Loucy (cell line): ENCODE results near the gene LKAAEAR1.

Experiments used
- EZH2phosphoT487 ChIP-seq: fragments of 200-600 bp; IDR thresholded peaks from 2 replicates; pipeline ENCODE4 v1.6.1; 2018; ENCODE audit warnings: antibody characterized with exemption, mild to moderate bottlenecking, moderate library complexity, borderline replicate concordance
- TF ChIP-seq, protein P1 (sequence below): fragments of 200-600 bp; sonication (generic); conservative IDR thresholded peaks from 2 replicates; pipeline ENCODE4 v1.5.1; 2014; ENCODE audit warnings: mild to moderate bottlenecking, antibody characterized with exemption, low read length

DNA sequence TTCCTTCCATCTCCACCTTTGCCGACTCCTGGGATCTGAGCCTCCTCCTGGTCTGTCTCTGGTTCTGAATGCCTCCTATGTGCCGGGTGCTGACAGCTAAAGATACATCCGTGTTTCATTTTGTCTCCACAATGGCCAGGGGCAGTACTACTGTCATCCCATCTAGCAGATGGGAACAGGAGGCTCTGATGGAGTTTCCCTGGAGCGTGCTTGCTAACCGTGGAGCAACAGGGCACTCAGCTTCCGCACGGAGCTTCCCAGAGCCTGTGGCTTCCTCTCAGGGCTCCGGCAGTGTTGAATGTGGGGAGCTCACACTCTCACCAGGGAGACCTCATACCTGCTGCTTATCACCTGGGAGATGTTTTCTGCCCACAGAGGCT is 35.1 kb upstream of the LKAAEAR1 start:
- TF ChIP-seq, protein P1, sequence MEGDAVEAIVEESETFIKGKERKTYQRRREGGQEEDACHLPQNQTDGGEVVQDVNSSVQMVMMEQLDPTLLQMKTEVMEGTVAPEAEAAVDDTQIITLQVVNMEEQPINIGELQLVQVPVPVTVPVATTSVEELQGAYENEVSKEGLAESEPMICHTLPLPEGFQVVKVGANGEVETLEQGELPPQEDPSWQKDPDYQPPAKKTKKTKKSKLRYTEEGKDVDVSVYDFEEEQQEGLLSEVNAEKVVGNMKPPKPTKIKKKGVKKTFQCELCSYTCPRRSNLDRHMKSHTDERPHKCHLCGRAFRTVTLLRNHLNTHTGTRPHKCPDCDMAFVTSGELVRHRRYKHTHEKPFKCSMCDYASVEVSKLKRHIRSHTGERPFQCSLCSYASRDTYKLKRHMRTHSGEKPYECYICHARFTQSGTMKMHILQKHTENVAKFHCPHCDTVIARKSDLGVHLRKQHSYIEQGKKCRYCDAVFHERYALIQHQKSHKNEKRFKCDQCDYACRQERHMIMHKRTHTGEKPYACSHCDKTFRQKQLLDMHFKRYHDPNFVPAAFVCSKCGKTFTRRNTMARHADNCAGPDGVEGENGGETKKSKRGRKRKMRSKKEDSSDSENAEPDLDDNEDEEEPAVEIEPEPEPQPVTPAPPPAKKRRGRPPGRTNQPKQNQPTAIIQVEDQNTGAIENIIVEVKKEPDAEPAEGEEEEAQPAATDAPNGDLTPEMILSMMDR = no peak
- no peak for TF ChIP-seq EZH2phosphoT487
